Transverse colon (tissue), 4 donors: ENCODE data around the gene CCDC85C. TPM values are rescaled to one million over a fixed set of nuclear protein-coding genes. Genes with fewer than 3 reads are reported as not detected.
"Not testable (repeated sequence)": the region's sequence is repeated elsewhere in the genome, so short reads cannot be mapped to it uniquely, and the experiment has no call there.

Experiments
- DNase-seq: peaks from one replicate; pipeline ENCODE4 v3.0.0-alpha.2; 2019
- H3K27ac ChIP-seq, 4 donors: fragments of 200-600 bp; sonication (generic); 2 replicates each; pipeline ENCODE4 v1.5.1; 2016 to 2018; ENCODE audit warnings: inconsistent platforms in 4 of 4
- H3K27me3 ChIP-seq: fragments of 200-600 bp; sonication (generic); 2 replicates; pipeline ENCODE4 v1.5.1; 2017; ENCODE audit warnings: inconsistent platforms
- H3K36me3 ChIP-seq, 4 donors: fragments of 200-600 bp; sonication (generic); 2 replicates each; pipeline ENCODE4 v1.5.1; 2017 to 2019; ENCODE audit warnings: inconsistent platforms in 4 of 4
- H3K4me1 ChIP-seq, 4 donors: fragments of 200-600 bp; sonication (generic); 2 replicates each; pipeline ENCODE4 v1.5.1; 2017 to 2020; ENCODE audit warnings: inconsistent platforms in 4 of 4
- H3K4me3 ChIP-seq, 4 donors: fragments of 200-600 bp; sonication (generic); 1 replicate in 1 of 4; 2 replicates in 3 of 4; pipeline versions ENCODE4 v1.5.1 to v1.6.1; 2017 to 2019; ENCODE audit warnings: inconsistent platforms in 4 of 4
- H3K9me3 ChIP-seq, 2 donors: fragments of 200-600 bp; sonication (generic); 2 replicates each; pipeline ENCODE4 v1.5.1; 2017 to 2019; ENCODE audit warnings: inconsistent platforms in 2 of 2
- EP300 ChIP-seq: sonication (generic); formaldehyde crosslinking; IDR thresholded peaks from one replicate; pipeline ENCODE4 v1.6.1; 2017; ENCODE audit warnings: antibody characterized with exemption, low read depth
- POLR2A ChIP-seq: fragments of 450-650 bp; IDR thresholded peaks from one replicate; pipeline ENCODE4 v1.6.1; 2016; ENCODE audit warnings: antibody characterized with exemption, mild to moderate bottlenecking, moderate library complexity
- POLR2AphosphoS5 ChIP-seq, 3 donors: sonication (generic); formaldehyde crosslinking; IDR thresholded peaks; one replicate each; pipeline ENCODE4 v1.6.1; 2016; ENCODE audit warnings: antibody characterized with exemption in 3 of 3
- WGBS, 2 donors: methylation state at CpG; one replicate each; pipeline ENCODE4 v1.1.5; 2018; ENCODE audit warnings: low coverage in 1 of 2; 5-methylcytosine and 5-hydroxymethylcytosine counted together
- in situ Hi-C, 4 donors: fragments of 200-750 bp; cut with MboI; loops; one replicate each; pipeline versions ENCODE4 v1.15.0 to v1.15.1; 2017; ENCODE audit warnings: low sequenced_read_pairs in 3 of 4, low pct_ligation_motif_present in 1 of 4, low pct_unique_long_range_greater_than_20kb in 1 of 4
- intact Hi-C: fragments of 100-400 bp; cut with DNase I; formaldehyde crosslinking; loops from one replicate; pipeline ENCODE4 v1.15.1; 2023; ENCODE audit warnings: low total_unique reads
- total RNA-seq, 4 donors: library from RNA; depleted of rRNA; stranded (reverse); fragments of >200 nt; gene quantifications; one replicate each; pipeline ENCODE4 v1.1.0, GENCODE V29; 2016
- TF ChIP-seq, protein P1 (sequence below), 5 experiments: fragments of 200-600 bp in 3 of 5; fragments of 450-650 bp in 2 of 5; sonication (generic) in 3 of 5; IDR thresholded peaks; 1 replicate in 2 of 5; 2 replicates in 3 of 5; pipeline ENCODE4 v1.5.1; 2016 to 2017; ENCODE audit warnings: antibody characterized with exemption in 5 of 5, inconsistent platforms in 3 of 5, mild to moderate bottlenecking in 2 of 5, moderate library complexity in 1 of 5

CCDC85C gene
- total RNA-seq, 4 donors from 2014 or later = 19.3 to 55.4 (median 45.7) TPM

- H3K4me3 ChIP-seq = peak within 1 kb of the TSS; percentile 39 to 47 (median 44)
- intact Hi-C loops = no loop called here
- no peaks in the 10 kb centered on the region for H3K36me3 ChIP-seq
- DNase-seq = no peak
- no peaks in the 10 kb centered on the region for H3K9me3 ChIP-seq
- no peak for TF ChIP-seq POLR2AphosphoS5 (IDR thresholded peaks at IDR 0.05)
- no peak for TF ChIP-seq POLR2A
- TF ChIP-seq EP300 = no peak
- TF ChIP-seq, protein P1, sequence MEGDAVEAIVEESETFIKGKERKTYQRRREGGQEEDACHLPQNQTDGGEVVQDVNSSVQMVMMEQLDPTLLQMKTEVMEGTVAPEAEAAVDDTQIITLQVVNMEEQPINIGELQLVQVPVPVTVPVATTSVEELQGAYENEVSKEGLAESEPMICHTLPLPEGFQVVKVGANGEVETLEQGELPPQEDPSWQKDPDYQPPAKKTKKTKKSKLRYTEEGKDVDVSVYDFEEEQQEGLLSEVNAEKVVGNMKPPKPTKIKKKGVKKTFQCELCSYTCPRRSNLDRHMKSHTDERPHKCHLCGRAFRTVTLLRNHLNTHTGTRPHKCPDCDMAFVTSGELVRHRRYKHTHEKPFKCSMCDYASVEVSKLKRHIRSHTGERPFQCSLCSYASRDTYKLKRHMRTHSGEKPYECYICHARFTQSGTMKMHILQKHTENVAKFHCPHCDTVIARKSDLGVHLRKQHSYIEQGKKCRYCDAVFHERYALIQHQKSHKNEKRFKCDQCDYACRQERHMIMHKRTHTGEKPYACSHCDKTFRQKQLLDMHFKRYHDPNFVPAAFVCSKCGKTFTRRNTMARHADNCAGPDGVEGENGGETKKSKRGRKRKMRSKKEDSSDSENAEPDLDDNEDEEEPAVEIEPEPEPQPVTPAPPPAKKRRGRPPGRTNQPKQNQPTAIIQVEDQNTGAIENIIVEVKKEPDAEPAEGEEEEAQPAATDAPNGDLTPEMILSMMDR (IDR thresholded peaks at IDR 0.05) = no peak
- 13% methylated on average over 61 of the region's 91 CpGs; no CpG with 5 or more reads in 1 of the 2 donors for WGBS, 2 donors
- peaks cover 26% of the 10 kb centered on the region for H3K27me3 ChIP-seq
- in situ Hi-C loops = no loop called here
- peaks cover 0 to 15% (median 6%) of the 10 kb centered on the region in 4 donors for H3K4me1 ChIP-seq
- H3K27ac ChIP-seq = peak within 1 kb of the TSS in 1 of 4 donors; percentile 23
Observed at GRCh38 chr14:99644723-99645544, 40.9 kb upstream of the CCDC85C start, which contains the start of gene HHIPL1. HHIPL1 (plus strand) TSS chr14:99645129; CDS start chr14:99645208, 79 bp downstream.

DNA sequence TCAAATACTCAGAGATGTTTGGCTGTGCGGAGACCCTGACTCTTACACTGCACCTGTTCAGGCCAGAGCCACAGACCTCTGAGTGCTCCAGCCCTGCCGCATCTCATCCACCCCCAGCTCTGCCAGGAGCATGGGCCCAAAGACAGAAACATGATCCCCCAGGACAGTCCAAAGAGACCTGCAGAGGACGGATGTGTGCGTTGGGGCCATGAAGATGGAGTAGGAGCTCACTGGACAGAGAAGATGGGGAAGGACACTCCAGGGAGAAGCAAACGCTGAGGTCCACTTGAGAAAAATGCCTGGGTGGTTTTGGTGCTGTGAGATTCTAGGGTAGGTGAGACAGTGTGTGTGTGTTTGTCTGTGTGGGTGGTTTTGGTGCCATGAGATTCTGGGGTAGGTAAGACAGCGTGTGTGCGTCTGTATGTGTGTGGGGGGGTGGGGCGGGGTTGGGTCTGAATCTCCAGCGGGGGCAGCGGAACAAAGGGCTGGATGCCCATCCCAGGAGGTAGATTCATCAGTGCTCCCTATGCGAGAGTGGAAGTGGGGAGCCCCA lies 40.1 kb upstream of the CCDC85C start:
- TF ChIP-seq POLR2A (no peak), EP300 (no peak), POLR2AphosphoS5 (IDR thresholded peaks at IDR 0.05) (no peak)
- TF ChIP-seq, protein P1 (IDR thresholded peaks at IDR 0.05) = no peak
- no peaks in the 10 kb centered on the region for H3K36me3 ChIP-seq
- peaks cover 26% of the 10 kb centered on the region for H3K27me3 ChIP-seq
- H3K9me3 ChIP-seq = no peaks in the 10 kb centered on the region
- peaks cover 0 to 15% (median 6%) of the 10 kb centered on the region in 4 donors for H3K4me1 ChIP-seq
- no peak overlapping the region for H3K27ac ChIP-seq
- 82 to 100% methylated on average over 1 to 11 of the region's 11 CpGs for WGBS, 2 donors
- DNase-seq = no peak
- in situ Hi-C loops (no loop called here), intact Hi-C loops (no loop called here)
- no peak overlapping the region for H3K4me3 ChIP-seq

- H3K9me3 ChIP-seq = no peaks in the 10 kb centered on the region
- H3K27me3 ChIP-seq = peaks cover 26% of the 10 kb centered on the region
- 70% methylated on average over 6 of the region's 6 CpGs; no CpG with 5 or more reads in 1 of the 2 donors for WGBS, 2 donors
- no peak overlapping the region for H3K27ac ChIP-seq
- H3K4me3 ChIP-seq = no peak overlapping the region
- intact Hi-C loops (no loop called here), in situ Hi-C loops (no loop called here)
- no peak for DNase-seq
- H3K36me3 ChIP-seq = no peaks in the 10 kb centered on the region
- TF ChIP-seq EP300 (no peak), POLR2A (no peak), POLR2AphosphoS5 (IDR thresholded peaks at IDR 0.05) (no peak)
- TF ChIP-seq, protein P1 (IDR thresholded peaks at IDR 0.05) = no peak
- peaks cover 0 to 15% (median 6%) of the 10 kb centered on the region in 4 donors for H3K4me1 ChIP-seq
Observed at GRCh38 chr14:99643343-99643742, 39.3 kb upstream of the CCDC85C start.

- H3K4me1 ChIP-seq = peaks cover 0 to 15% (median 6%) of the 10 kb centered on the region in 4 donors
- H3K27me3 ChIP-seq = peaks cover 26% of the 10 kb centered on the region
- intact Hi-C loops, in situ Hi-C loops, DNase-seq, H3K27ac ChIP-seq, H3K4me3 ChIP-seq, H3K9me3 ChIP-seq, H3K36me3 ChIP-seq: not testable (repeated sequence)
- 89 to 90% methylated on average over 2 to 5 of the region's 5 CpGs for WGBS, 2 donors
Observed at GRCh38 chr14:99642771-99643170, 38.8 kb upstream of the CCDC85C start.
